T-helper 1 cell (primary cell): ENCODE results near the gene CALCA.
"Not testable (repeated sequence)": the region's sequence is repeated elsewhere in the genome, so short reads cannot be mapped to it uniquely, and the experiment has no call there.

Experiments used
- DNase-seq, 5 donors: peaks; one replicate each; pipeline ENCODE4 v3.0.0-alpha.2; 2012 to 2020
- total RNA-seq, 4 donors: gene quantifications; one replicate each; lab custom pipeline; 2026; lab: John Stamatoyannopoulos, UW

The CALCA gene, protein sequence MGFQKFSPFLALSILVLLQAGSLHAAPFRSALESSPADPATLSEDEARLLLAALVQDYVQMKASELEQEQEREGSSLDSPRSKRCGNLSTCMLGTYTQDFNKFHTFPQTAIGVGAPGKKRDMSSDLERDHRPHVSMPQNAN
- 0 reads per million in 4 donors for total RNA-seq

DNA sequence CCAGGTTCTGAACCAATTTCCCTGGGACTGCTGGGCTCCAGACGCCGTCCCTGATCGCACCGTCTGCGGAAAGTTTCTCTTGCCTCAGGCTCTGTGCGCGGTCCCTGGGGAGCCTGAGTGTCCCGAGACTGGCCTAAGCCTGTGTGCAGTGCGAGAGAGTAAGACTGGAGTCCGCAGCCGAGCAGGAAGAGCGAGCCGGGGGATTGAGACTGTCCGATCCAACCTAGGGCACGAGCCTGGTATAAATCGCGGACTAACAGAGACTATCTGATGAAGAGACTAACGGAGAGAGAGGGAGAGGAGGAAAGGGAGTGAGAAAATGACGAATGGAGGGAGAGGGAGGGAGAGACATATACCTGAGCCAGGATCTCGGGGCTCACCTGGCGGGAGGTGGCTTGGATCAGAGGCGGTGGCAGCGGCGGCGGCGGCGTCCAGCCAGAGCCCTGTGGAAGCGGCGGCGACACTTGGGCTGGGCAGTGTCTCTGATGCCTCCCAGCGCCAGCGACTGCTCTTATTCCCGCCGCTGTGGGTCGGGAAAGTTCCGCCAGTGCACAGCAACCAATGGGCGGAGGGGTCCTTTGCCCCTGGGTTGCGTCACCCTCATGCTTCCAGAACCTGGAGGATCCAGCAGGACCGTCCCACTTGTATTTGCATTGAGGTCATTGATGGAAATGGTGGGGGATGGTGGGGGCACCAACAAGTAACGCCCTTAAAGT, at the start of gene CALCA:
CALCA (minus strand) TSS at position 487 of the 716 bp plus-strand sequence. CDS start 1,159 bp downstream, outside the sequence.
- no peak for DNase-seq

DNA sequence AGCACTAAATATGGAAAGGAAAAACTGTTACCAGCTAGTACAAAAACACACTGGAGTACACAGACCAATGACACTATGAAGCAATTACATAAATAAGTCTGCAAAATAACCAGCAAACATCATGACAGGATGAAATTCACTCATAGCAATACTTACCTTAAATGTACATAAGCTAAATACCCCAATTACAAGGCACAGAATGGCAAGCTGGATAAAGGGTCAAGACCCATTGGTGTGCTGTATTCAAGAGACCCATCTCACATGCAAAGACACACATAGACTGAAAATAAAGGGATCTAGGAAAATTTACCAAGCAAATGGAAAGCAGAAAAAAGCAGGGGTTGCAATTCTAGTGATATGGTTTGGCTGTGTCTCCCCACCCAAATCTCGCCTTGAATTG, 44.0 kb upstream of the CALCA start:
- no peak for DNase-seq

DNA sequence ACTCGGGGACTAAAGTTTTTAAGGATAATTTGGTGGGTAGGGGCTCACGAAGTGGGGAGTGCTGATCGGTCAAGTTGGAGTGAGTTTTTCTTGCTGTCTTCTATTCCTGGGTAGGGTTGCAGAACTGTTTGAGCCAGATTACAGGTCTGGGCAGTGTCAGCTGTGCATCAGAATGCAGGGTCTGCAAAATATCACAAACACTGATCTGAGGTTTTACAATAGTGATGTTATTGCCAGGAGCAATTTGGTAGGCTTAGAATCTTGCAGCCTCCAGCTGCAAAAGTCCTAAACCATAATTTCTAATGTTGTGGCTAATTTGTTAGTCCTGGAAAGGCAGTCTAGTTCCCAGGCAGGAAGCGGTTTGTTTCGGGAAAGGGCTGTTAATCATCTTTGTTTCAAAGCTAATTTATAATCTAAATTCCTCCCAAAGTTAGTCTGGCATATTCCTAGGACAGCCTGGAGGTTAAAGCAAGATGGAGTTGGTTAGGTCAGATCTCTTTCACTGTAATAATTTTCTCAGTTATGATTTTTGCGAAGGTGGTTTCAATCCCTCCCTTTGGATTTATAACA, 39.7 kb upstream of the CALCA start:
- DNase-seq, result no peak

DNA sequence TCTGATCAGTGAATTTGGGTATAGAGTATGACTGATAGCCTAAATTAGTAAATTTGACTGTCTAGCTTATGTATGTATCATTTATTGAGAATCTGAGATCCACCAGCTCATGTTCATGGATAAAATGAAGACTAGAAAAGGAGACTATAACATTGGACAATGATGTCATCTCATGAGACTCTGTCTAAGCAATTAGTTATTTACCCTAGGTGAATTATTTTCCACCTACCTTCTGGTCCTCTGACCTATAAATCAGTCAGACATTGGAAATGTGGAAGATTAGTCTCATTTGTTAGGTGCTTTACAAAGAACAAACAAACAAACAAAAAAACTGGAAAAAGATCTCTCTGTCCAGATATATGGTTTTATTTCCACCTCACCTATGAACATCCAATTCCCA, 38.7 kb upstream of the CALCA start:
- DNase-seq, result no peak

DNA sequence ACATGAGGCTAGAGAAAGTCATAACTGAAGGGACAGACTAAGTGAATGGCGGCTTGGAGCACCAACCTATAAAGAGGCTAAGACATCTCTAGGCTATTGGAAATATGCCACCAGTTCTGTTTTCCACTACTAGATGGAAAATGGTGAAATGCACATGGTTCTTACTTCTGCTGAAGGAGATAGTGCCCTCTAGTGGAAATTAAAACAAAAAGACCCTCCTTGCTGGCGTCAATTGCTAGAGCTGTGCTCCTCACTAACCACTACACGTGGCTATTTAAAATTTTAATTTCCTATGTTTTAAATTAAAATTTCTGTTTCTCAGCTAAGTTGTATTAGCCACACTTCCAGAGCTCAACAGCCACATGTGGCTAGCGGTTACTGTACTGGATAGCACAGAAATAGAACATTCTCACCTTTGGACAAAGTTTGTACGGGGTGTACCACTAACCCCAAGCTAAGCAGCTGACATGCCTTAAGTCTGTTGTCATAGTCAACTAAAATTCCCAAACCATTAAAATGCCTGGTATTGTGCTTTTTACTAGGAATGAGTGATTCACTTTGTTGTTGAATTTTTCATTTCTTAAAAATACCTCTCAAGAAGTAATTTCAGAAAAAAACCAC, 34.1 kb upstream of the CALCA start:
- DNase-seq, result peak in 2 of 5 donors; percentile 0 to 48

DNA sequence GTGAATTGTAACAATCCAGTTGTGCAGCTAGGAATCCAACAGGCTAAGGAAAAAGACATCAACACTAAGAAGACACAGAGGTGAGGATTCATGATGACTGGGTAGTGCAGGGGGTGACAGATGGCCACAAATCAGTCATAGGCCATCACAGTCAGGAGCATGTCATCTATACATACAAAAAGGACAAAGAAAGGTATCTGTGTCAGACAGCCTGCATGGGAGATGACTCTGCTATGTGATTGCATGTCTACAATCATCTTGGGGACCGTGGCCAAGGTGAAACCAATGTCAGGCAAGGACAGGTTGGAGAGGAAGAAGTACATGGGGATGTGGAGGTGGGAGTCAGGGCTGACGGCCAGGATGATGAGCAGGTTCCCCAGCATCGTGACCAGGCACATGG, 16.0 kb upstream of the CALCA start:
- DNase-seq, result not testable (repeated sequence)

DNA sequence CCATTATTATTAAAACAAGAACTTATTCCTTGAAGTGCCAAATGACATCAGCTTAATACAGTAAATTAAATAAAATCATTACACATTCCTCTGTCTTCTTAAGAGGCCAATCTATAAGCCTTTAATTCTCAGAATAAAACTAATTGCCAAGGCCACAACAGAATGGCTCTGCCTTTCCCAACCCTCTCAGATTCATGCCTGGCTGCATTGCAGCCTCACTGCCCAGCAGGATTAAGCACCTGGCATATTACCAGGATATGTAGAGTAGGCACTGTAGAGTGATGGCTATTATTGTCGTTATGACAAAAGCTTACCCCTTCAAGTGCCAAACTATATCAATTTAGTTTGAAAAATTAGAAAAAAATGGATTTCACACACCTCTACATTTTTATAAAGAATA, 9.4 kb upstream of the CALCA start:
- DNase-seq, result no peak

DNA sequence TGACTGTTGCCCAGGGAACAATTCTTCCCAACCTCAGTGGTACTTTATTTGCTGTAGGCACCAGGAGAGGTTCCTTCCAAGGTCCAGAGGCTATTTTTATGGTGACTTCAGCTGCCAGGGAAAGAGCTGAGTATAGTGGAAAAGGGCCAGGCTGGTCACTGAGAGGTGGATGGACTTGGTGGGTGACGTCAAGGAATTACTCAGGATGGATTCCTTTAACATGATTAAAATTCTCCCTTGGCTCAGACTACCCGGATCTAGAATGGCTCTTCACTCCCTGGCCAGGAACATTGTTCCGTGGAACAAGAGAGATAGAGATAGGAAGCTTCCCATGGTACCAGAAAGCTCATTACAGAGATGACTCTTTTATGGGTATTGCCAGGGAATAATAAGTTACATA, 8.7 kb upstream of the CALCA start:
- DNase-seq, result no peak

DNA sequence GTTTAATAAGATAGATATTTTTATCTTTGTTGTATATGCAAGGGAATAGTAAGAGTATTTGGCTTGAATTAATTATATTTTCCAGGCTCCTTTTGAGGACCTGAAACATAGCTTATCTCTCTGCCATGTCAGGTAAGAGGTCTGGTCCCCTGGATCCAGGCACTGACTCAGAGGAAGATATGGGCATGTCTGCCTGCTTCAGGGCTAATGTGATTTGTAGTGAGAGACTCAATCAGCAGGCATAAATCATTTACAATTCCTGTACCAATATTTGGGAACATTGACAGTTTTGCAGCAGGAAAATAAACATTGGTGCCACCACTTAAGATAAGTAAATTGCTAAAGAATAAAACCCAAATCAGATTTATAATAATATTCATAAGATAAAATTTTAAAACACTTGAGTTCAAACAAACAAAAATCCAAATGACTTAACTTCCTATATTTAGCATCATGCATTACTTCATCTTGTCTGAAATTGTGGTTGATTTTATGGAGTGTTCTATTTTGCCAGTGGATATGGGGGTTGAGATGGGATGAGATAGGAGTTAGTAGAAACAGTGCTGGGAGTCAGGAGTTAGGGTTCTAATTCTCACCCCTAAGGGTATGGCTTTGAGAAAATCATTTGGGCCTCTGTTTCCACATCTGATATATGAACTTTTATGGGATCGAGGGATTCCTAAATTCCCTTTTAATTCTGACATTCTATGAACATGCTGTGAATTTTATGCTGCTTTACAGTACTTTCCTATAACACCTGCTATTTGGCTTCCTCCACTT, 5.1 kb upstream of the CALCA start:
- DNase-seq, result no peak

DNA sequence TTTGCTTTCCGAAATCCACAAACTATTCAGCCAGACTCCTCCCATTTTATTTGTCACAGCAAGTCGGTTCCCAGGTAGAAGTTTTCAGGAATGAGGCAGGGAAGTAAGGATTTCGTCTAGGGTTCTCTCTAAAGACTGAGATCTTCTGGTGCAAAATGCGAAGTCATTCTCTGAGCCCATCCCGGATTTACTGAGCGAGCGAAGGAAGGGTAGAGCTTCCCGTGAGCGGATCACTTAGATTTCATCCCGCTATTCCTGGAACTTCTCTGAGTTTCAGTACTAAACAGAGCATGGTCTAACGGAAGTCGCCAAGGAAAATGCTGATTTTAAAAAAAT, 3.1 kb upstream of the CALCA start:
- no peak for DNase-seq

DNA sequence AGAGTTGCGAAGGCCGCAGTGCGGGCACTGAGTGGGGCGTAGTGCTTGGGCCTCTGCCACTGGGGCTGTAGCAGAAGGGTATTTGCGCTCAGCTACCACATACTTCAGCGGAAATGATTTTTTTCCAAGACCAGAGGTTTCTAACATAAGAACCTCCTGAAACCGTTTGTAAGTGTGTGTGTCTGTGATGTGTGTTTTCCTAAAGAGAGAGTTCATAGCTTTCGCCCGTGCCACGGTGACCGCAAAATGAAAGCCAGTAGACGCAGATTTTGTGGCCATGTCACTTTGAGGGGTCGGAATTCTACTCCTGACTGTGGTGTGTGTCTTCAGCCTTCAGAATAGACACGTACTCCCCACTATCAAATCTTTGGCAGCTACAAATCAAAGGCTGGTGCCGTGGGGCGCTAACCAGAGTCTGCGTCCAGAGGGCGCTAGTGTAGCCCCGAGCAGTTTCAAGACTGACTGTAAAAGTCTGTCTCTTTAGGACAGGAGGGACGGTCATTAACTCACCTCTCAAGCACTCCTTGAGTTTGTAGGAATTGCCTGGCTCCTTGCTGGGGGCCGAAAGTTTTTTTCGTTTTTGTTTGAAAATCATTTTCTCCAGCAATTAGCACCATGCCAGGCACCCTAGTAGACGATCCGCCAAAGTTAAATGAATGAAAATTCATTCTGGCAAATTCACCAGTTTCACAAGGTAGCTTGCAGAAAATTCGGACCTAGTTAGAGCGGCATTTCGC, 2.5 kb upstream of the CALCA start:
- peak; percentile 11 to 65 (median 27) for DNase-seq

DNA sequence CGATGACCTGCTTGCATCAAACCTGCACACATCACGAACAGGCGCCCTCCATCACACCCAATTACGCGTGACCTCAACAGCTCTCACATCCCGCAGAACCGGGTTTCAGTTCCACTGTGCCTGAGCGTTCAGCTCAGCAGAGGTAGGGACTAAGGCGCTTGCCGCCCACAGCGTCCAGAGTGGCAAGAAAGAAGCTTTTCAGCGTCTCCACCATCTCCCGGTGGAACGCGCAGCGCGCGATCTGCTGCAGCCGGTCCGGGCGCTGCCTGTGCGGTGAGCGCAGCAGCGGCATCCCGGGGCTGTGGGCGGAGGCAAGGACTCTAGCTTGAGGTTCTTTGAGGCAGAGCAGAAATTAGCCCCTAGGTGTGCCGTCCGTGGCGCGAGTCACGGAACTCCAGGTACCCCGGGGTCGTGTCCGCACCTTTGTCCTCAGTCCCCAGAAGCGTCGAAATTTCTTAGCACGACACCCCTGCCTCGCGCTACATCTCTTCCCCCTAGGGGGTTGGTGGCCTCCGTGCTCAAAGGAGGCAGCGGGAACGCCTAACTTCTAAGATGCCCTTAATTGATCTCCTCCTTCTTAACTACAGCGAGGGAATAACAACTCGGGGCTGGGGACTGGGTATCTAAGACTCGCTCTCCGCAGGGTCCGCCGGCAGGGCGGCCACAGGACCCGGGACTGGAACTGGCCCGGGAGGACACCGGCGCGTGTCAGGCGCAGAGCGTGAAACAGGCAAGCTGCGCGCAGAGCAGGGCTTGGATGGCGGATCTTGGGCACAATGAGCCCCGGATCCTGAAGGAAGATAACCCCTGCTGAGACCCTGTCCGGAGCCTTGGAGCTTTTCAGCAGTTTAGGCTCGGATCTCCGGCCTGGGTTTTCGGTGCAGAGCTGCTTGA, 1.7 kb upstream of the CALCA start:
- DNase-seq, result peak in 2 of 5 donors; percentile 11 to 36

DNA sequence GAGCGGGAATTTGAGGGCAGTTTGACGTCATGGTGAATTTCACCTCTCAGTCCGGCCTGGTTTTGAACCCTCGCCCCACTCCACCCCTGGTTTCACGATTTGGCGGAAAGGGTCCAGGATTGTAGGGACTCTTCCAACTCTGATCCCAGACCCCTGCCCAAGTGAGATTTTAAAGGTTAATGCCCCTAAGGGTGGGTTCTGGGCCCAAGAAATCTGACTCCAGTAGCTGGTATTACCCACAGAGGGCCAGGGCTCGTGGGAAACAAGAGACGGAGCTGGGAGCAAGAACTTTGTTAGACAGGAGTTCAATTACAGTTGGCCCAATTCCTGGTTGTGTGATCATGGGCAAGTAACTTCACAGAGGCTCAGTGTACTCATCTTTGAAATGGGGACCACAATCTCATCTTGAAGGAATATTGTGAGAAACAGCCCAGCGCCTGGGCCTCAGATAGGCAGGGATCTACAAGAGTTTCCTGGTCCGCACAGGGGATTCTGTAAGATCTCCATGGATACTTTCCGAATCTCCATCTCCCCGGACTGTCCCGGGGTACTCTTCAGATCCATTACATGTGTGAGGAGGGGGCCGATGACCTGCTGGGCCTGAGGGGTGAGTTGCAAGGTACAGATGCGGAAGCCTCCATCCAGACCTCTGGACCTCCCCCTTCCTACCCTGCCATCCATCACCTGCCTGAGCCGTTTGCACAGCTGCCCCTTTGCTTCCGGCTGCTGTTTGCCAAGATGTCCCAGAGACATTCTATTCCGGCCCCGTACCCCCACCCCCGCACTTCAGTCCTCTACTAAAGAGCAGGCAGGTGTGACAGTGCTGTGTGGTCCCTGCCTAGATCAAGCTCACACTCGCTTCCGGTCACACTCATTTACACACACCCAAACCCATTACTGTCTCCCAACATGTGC, 687 bp upstream of the CALCA start:
- no peak for DNase-seq

DNA sequence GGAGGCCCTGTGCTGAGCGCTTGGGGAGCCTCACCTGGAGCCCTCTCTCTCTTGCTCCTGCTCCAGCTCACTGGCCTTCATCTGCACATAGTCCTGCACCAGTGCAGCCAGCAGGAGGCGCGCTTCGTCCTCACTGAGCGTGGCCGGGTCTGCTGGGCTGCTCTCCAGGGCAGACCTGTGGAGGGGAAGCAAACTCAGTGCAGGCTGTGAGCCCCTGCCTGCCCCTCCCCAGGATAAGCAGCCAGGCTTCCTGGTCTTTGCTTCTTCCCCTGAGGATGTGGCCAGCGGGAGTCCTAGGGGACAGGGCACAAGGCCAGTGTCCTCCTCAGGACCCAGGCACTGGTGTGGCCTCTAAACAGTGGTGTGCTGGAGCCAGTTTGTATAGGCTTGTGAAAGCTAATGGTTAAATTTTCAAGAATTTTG, 2.2 kb downstream of the CALCA start:
- DNase-seq, result peak in 3 of 5 donors; percentile 9 to 43 (median 24)

DNA sequence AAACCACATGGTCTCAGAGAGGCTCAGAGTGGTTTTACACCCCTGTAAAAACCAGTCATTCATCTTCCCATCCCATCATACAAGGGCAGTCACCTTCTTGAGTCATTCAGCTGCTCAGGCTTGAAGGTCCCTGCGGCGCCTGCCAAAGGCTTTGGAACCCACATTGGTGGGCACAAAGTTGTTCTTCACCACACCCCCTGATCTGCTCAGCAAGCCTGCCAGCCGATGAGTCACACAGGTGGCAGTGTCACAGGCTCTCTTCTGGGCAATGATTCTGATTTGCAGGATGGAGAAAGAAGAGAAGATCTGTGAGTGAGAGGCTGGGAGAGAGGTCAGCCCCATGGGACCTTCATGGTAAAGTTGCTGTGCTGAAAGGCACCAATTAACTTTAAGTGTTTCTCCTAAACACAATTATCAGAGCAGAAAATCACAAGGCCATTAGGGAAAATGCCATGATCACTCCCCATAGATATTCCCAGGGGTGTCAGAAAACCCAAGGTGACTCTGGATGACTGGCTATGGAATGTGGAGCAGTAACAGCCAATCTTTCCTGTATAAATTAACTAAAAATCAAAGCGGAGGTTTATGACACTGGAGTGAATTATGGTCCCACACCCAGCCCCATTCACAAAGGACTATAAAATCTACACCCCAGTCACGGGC, 4.4 kb downstream of the CALCA start:
- no peak for DNase-seq

DNA sequence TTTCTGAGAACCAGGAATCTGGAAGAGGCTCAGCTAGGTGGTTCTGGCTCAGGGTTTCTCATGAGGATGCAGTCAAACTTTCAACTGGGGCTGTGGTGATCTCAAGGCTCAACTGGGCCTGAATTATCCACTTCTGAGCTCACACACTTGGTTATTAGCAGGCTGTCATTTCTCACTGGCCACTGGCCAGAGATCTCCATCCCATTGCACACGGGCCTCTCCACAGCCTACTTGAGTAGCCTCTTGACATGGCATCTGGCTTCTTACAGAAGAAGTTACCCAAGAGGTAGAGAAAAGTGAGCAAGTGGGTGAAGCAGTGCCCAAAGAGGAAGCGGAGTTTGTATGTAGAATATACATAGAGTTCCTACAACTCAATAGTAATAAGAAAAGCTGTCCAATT, 16.0 kb downstream of the CALCA start:
- no peak for DNase-seq

DNA sequence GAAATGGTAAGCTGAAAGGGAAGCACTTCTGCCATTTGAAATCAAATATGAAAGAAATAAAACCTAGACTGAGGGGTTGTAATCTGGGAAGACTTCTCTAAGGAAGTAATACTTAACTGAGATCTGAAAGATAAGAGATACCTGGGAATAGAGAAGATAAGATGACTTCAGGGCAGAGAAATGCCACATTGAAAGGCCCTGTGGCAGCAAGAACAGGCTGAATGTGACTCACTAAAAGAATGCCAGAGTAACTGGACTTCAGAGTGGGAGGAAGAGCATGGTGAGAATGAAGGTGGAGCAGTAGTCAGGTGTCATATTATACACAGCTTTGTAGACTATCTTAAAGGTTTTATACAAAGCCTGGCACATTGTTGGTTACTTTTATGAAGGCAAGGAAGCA, 17.6 kb downstream of the CALCA start:
- DNase-seq, result no peak

DNA sequence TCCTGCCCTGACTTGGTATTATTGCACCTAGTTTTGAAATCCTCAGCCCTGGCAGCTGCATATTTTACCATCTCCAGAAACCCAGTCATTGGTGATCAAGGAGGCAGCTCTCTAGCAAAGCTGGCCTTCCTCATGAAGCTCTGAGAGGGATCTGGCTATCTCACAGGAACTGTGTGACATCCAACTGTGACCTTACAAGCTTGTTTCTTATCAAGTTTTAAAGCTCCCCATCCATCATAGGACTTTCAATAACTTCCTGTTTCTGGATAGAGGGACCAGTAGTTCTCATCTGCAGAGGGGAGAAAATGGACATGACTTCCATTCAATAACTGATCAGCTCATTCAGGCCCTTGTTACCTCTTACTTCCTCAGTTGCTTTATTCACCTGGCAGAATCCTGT, 18.2 kb downstream of the CALCA start:
- no peak for DNase-seq

DNA sequence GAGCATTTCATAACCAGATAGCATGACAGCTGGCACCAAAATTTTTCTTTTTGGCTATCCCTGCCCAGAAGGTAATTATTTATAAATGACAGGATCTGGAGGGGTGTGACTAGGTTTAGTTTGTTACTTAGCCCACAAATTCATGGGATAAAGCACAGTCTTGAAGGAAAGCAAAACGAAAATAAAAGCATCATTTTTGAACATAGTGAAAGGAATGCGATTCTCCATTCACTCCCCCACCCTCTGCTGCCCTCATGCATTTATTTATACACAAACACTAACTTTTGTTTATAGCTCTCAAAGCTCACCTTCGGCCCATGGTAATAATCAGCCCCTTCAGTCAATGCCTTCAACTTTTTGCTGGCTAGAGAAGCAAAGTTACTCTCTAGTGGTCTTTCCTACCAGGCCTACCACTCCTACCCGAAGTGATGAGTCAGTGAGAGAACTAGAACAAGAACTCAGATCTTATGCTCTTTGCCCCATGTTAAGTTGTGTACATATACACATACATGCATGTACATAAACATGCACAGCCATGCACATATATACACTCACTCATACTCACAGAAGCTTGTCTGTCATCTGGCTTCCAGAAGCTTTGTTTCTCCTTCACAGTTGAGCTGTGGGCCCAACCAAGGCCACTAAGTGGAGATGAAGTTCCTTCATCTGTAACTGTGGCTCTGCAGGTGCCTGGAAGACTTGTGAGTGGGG, 22.6 kb downstream of the CALCA start:
- no peak for DNase-seq
